Sigmoid colon (tissue), 4 donors: ENCODE data around the gene STBD1.

Experiments
- POLR2A ChIP-seq, 2 donors: fragments of 450-650 bp; IDR thresholded peaks; one replicate each; pipeline ENCODE4 v1.6.1; 2016; ENCODE audit warnings: antibody characterized with exemption in 2 of 2, mild to moderate bottlenecking in 2 of 2, moderate library complexity in 2 of 2
- POLR2AphosphoS5 ChIP-seq, 4 donors: sonication (generic); formaldehyde crosslinking; IDR thresholded peaks; one replicate each; pipeline ENCODE4 v1.6.1; 2017; ENCODE audit warnings: antibody characterized with exemption in 4 of 4
- TF ChIP-seq, protein P1 (sequence below), 4 experiments: fragments of 450-650 bp in 3 of 4; fragments of 200-600 bp in 1 of 4; IDR thresholded peaks; one replicate each; pipeline ENCODE4 v1.5.1; 2016 to 2019; ENCODE audit warnings: antibody characterized with exemption in 4 of 4, mild to moderate bottlenecking in 3 of 4, moderate library complexity in 2 of 4

DNA sequence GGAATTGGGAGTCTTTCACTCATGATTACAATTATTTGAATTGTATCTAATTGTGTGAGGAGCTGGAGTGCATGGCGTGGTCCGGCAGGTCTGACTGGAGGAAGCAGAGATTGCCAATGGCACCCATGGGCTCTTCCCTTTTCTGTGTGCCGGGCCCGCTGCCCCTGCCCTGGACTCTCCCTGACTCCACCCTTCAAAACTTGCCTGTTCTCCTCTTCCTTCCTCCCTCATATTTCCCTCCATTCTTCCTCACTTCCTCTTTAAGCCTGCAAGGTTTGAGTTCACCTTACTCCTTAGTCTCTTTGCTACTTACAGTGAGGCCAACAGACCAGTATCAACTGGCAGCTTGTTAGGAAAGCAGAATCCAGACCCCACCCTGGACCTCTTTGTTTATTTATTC is 6.5 kb upstream of the STBD1 start:
- TF ChIP-seq, protein P1, sequence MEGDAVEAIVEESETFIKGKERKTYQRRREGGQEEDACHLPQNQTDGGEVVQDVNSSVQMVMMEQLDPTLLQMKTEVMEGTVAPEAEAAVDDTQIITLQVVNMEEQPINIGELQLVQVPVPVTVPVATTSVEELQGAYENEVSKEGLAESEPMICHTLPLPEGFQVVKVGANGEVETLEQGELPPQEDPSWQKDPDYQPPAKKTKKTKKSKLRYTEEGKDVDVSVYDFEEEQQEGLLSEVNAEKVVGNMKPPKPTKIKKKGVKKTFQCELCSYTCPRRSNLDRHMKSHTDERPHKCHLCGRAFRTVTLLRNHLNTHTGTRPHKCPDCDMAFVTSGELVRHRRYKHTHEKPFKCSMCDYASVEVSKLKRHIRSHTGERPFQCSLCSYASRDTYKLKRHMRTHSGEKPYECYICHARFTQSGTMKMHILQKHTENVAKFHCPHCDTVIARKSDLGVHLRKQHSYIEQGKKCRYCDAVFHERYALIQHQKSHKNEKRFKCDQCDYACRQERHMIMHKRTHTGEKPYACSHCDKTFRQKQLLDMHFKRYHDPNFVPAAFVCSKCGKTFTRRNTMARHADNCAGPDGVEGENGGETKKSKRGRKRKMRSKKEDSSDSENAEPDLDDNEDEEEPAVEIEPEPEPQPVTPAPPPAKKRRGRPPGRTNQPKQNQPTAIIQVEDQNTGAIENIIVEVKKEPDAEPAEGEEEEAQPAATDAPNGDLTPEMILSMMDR (IDR thresholded peaks at IDR 0.05) = no peak
- TF ChIP-seq POLR2A (IDR thresholded peaks at IDR 0.05) (no peak), POLR2AphosphoS5 (IDR thresholded peaks at IDR 0.05) (no peak)
